Ectodermal cell (in vitro differentiated cells): ENCODE data around the gene KIF5C.

Experiments used
- H3K27ac ChIP-seq: 2 replicates; pipeline ENCODE4 v1.7.0; 2013; ENCODE audit warnings: mild to moderate bottlenecking, low read depth, low read length; ENCODE audit not compliant: insufficient read depth, poor library complexity, severe bottlenecking
- H3K27me3 ChIP-seq: 2 replicates; pipeline ENCODE4 v1.7.0; 2013; ENCODE audit warnings: mild to moderate bottlenecking, low read length; ENCODE audit not compliant: insufficient read depth, control insufficient read depth, poor library complexity, severe bottlenecking
- H3K36me3 ChIP-seq: one replicate; pipeline ENCODE4 v1.7.0; 2013; ENCODE audit warnings: low read length; ENCODE audit not compliant: control insufficient read depth, insufficient read depth
- H3K4me1 ChIP-seq: one replicate; pipeline ENCODE4 v1.7.0; 2013; ENCODE audit warnings: low read length; ENCODE audit not compliant: control insufficient read depth, insufficient read depth
- H3K4me3 ChIP-seq: 2 replicates; pipeline ENCODE4 v1.7.0; 2013; ENCODE audit warnings: low read depth, low read length, control low read depth; ENCODE audit not compliant: insufficient read depth
- H3K9me3 ChIP-seq: 2 replicates; pipeline ENCODE4 v1.7.0; 2013; ENCODE audit warnings: mild to moderate bottlenecking, low read length, moderate library complexity; ENCODE audit not compliant: control insufficient read depth
- WGBS, 2 experiments: methylation state at CpG; one replicate each; pipeline ENCODE4 v1.1.7; 2013; ENCODE audit warnings: missing lambda C conversion rate in 2 of 2; 5-methylcytosine and 5-hydroxymethylcytosine counted together

KIF5C gene

GRCh38 chr2:148936857-148937450 is 61.9 kb downstream of the KIF5C start:
- WGBS, 2 experiments, result 88 to 91% methylated on average over 8 of the region's 8 CpGs

DNA sequence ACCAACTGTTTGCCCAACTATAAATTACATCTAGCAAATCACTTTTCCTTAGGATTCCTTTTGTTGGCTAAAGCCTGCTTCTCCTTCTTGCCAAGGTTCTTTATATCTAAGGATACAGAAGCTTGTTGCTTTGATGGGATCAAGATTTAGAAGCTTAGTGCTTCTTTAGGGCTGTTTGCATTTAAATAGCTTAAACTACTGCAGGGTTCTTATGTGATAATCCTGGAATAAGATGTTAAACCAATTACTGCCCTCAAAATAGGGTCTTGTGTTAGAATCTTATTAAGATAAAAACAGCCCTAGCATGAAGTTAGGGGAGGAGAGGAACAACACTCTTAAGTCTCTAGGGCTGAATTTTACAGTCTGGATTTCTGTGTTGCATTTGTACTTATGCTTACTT is 64.2 kb downstream of the KIF5C start:
- peaks cover 6% of the 10 kb centered on the region for H3K4me1 ChIP-seq
- no peak overlapping the region for H3K4me3 ChIP-seq
- peaks cover 32% of the 10 kb centered on the region for H3K27me3 ChIP-seq
- H3K36me3 ChIP-seq, result peaks cover 14% of the 10 kb centered on the region
- H3K27ac ChIP-seq, result no peak overlapping the region
- no peaks in the 10 kb centered on the region for H3K9me3 ChIP-seq

More at GRCh38 chr2:148936857-148937450, 61.9 kb downstream of the KIF5C start:
- Histone ChIP-seq H3K27me3 (peaks cover 32% of the 10 kb centered on the region), H3K36me3 (peaks cover 13% of the 10 kb centered on the region), H3K27ac (no peak overlapping the region), H3K4me3 (no peak overlapping the region), H3K9me3 (no peaks in the 10 kb centered on the region), H3K4me1 (peaks cover 11% of the 10 kb centered on the region)

- no peak overlapping the region for H3K4me3 ChIP-seq
- no peak overlapping the region for H3K27ac ChIP-seq
- H3K9me3 ChIP-seq, result no peaks in the 10 kb centered on the region
- peaks cover 12% of the 10 kb centered on the region for H3K36me3 ChIP-seq
- H3K4me1 ChIP-seq, result peaks cover 3% of the 10 kb centered on the region
- 95 to 97% methylated on average over 3 of the region's 3 CpGs for WGBS, 2 experiments
- peaks cover 15% of the 10 kb centered on the region for H3K27me3 ChIP-seq
Observed at GRCh38 chr2:148943097-148943496, 68.1 kb downstream of the KIF5C start.

DNA sequence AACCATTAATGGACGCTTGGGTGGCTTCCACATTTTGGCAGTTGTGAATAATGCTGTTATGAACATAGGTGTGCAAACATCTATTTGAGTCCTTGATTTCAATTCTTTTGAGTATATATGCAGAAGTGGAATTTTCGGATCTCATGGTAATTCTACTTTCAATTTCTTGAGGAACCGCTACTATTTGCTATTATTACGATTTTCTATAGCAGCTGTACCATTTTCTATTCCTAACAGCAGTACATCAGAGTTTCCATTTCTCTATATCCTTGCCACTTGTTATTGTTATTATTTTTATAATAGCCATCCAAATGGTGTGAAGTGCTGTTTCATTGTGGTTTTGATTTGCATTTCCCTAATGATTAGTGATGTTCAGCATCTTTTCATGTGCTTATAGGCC is 69.5 kb downstream of the KIF5C start:
- Histone ChIP-seq H3K4me3 (no peak overlapping the region), H3K4me1 (peaks cover 3% of the 10 kb centered on the region), H3K36me3 (peaks cover 16% of the 10 kb centered on the region), H3K27me3 (peaks cover 15% of the 10 kb centered on the region), H3K27ac (no peak overlapping the region), H3K9me3 (no peaks in the 10 kb centered on the region)
- 87 to 99% methylated on average over 4 of the region's 4 CpGs for WGBS, 2 experiments

GRCh38 chr2:148947299-148947698 is 72.3 kb downstream of the KIF5C start:
- Histone ChIP-seq H3K4me1 (peaks cover 3% of the 10 kb centered on the region), H3K27me3 (no peaks in the 10 kb centered on the region), H3K9me3 (no peaks in the 10 kb centered on the region), H3K36me3 (peaks cover 39% of the 10 kb centered on the region), H3K4me3 (no peak overlapping the region), H3K27ac (no peak overlapping the region)
- WGBS, 2 experiments, result 94 to 95% methylated on average over 7 of the region's 7 CpGs

GRCh38 chr2:148948868-148949267 is 73.8 kb downstream of the KIF5C start:
- peaks cover 37% of the 10 kb centered on the region for H3K36me3 ChIP-seq
- no peak overlapping the region for H3K27ac ChIP-seq
- WGBS, 2 experiments, result 94 to 97% methylated on average over 5 of the region's 5 CpGs
- no peak overlapping the region for H3K4me3 ChIP-seq
- H3K9me3 ChIP-seq, result no peaks in the 10 kb centered on the region
- no peaks in the 10 kb centered on the region for H3K4me1 ChIP-seq
- H3K27me3 ChIP-seq, result no peaks in the 10 kb centered on the region

- Histone ChIP-seq H3K36me3 (peaks cover 37% of the 10 kb centered on the region), H3K27ac (no peak overlapping the region), H3K27me3 (no peaks in the 10 kb centered on the region), H3K4me1 (no peaks in the 10 kb centered on the region), H3K9me3 (no peaks in the 10 kb centered on the region), H3K4me3 (no peak overlapping the region)
- WGBS, 2 experiments, result 98% methylated on average over 7 of the region's 7 CpGs
Observed at GRCh38 chr2:148949348-148949747, 74.3 kb downstream of the KIF5C start.

- H3K4me3 ChIP-seq, result no peak overlapping the region
- no peaks in the 10 kb centered on the region for H3K4me1 ChIP-seq
- H3K36me3 ChIP-seq, result peaks cover 37% of the 10 kb centered on the region
- no peaks in the 10 kb centered on the region for H3K9me3 ChIP-seq
- H3K27ac ChIP-seq, result no peak overlapping the region
- H3K27me3 ChIP-seq, result no peaks in the 10 kb centered on the region
- WGBS, 2 experiments, result 93 to 99% methylated on average over 5 of the region's 5 CpGs
Observed at GRCh38 chr2:148952621-148953020, 77.6 kb downstream of the KIF5C start.

GRCh38 chr2:148953426-148953825 is 78.4 kb downstream of the KIF5C start:
- Histone ChIP-seq H3K4me3 (no peak overlapping the region), H3K27ac (no peak overlapping the region), H3K27me3 (no peaks in the 10 kb centered on the region), H3K36me3 (peaks cover 37% of the 10 kb centered on the region), H3K9me3 (no peaks in the 10 kb centered on the region), H3K4me1 (no peaks in the 10 kb centered on the region)
- WGBS, 2 experiments, result 89 to 91% methylated on average over 6 of the region's 6 CpGs

GRCh38 chr2:148954536-148954935 is 79.5 kb downstream of the KIF5C start:
- Histone ChIP-seq H3K27me3 (no peaks in the 10 kb centered on the region), H3K27ac (no peak overlapping the region), H3K36me3 (peaks cover 33% of the 10 kb centered on the region), H3K9me3 (no peaks in the 10 kb centered on the region), H3K4me3 (no peak overlapping the region), H3K4me1 (no peaks in the 10 kb centered on the region)
- WGBS, 2 experiments, result 91 to 95% methylated on average over 3 of the region's 3 CpGs

DNA sequence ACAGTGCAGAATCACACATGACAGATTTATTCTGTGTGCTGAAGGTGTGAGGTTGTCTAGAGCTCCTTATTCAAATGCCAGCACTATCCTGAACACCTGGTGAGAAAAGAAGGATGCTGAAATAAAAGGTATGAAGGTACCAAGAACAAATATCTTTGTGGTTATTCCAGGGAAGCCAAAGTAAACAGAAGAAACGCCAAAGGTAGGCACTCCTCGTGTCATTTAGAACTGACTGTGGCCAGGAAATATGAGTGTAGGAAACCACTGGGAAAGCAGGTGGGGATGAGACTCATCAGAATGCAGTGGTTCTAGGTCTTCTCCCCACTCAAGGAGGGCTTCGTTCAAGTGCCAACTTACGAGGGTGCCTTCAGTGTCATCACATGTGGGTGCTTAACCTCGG is 80.8 kb downstream of the KIF5C start:
- WGBS, 2 experiments, result 95% methylated on average over 5 of the region's 5 CpGs
- H3K27ac ChIP-seq, result no peak overlapping the region
- H3K36me3 ChIP-seq, result peaks cover 23% of the 10 kb centered on the region
- H3K4me3 ChIP-seq, result no peak overlapping the region
- H3K27me3 ChIP-seq, result no peaks in the 10 kb centered on the region
- H3K9me3 ChIP-seq, result no peaks in the 10 kb centered on the region
- H3K4me1 ChIP-seq, result no peaks in the 10 kb centered on the region
